ENCODE data around the gene NUP37. TPM values are rescaled to one million over a fixed set of nuclear protein-coding genes. Genes with fewer than 3 reads are reported as not detected.
"Not testable (repeated sequence)": the region's sequence is repeated elsewhere in the genome, so short reads cannot be mapped to it uniquely, and the experiment has no call there.

NUP37 gene, protein sequence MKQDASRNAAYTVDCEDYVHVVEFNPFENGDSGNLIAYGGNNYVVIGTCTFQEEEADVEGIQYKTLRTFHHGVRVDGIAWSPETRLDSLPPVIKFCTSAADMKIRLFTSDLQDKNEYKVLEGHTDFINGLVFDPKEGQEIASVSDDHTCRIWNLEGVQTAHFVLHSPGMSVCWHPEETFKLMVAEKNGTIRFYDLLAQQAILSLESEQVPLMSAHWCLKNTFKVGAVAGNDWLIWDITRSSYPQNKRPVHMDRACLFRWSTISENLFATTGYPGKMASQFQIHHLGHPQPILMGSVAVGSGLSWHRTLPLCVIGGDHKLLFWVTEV
- total RNA-seq (10 to 100 TPM in 8 of 9 donors, 1 to 10 TPM in 1; 7.6 to 26.2 (median 16.1) TPM), polyA plus RNA-seq (10 to 100 TPM in 1 of 2 donors, 1 to 10 TPM in 1; 9.0 to 18.9 TPM)
- long read RNA-seq, donor 1, partial matches to known transcripts, result 0 of 5 reads
- long read RNA-seq, donor 1, other reads (novel, unspliced or antisense), result 1 of 5 reads
- long read RNA-seq, donor 2, transcript NUP37-209 (10 exons, 2,372 nt), result major isoform, 10 of 14 reads
- long read RNA-seq, donor 2, partial matches to known transcripts, result 1 of 14 reads
- long read RNA-seq, donor 2, other reads (novel, unspliced or antisense), result 0 of 14 reads
- long read RNA-seq, donor 3, partial matches to known transcripts, result 0 of 3 reads
- long read RNA-seq, donor 3, other reads (novel, unspliced or antisense), result 0 of 3 reads

DNA sequence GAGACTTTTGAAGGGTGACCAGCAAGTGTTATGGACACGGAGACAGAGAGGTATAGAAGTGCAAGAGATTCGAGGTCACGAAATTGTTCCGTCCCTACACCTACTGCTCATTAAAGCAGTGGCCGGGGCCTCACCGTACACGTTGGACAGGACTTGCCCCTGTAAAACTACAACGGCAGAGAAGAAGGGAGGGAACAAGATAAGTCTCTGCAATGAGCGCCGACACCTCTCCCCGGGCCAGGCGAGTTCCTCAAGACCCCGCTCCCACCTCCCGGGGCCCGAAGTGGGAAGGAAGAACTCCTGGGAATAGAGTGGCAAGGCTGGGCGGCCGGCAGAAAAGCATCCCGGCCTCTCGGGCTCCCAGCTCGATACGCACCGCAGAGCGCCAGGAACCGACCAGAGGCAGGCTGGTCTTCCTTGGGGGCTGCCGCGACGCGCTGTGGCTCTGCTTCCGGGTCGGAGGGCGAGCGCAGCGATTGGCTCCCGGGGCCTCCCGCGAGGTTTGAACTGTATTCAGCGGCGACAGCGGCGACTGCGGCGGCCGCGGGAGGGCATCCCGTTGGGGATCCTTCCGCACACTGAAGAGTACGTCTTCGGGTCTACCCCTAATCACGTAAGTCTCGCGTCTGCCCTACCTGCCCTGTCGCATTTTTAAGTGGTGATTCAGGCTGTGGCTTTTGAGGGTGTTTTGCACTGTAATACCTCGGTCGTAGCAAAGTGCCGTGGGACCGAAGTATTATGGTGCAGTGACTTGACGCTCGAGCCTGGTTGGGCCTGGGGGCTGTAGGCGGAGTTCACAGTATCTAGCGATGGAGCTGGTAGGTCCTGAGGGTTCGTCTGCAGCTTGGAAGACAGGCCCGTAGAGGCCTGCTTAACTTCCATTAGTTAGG is at the start of gene NUP37, which contains the start of gene PARPBP:
NUP37 (minus strand) TSS at position 441 of the 890 bp plus-strand sequence. CDS start 1,596 bp downstream, outside the sequence.
PARPBP (plus strand) TSS at position 510 of the 890 bp plus-strand sequence. CDS start 3,706 bp downstream, outside the sequence.
- no peaks in the 10 kb centered on the region for H3K9me3 ChIP-seq
- TF ChIP-seq, protein P1, sequence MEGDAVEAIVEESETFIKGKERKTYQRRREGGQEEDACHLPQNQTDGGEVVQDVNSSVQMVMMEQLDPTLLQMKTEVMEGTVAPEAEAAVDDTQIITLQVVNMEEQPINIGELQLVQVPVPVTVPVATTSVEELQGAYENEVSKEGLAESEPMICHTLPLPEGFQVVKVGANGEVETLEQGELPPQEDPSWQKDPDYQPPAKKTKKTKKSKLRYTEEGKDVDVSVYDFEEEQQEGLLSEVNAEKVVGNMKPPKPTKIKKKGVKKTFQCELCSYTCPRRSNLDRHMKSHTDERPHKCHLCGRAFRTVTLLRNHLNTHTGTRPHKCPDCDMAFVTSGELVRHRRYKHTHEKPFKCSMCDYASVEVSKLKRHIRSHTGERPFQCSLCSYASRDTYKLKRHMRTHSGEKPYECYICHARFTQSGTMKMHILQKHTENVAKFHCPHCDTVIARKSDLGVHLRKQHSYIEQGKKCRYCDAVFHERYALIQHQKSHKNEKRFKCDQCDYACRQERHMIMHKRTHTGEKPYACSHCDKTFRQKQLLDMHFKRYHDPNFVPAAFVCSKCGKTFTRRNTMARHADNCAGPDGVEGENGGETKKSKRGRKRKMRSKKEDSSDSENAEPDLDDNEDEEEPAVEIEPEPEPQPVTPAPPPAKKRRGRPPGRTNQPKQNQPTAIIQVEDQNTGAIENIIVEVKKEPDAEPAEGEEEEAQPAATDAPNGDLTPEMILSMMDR (IDR thresholded peaks at IDR 0.05), result peak in 3 of 12 donors; percentile 11 to 24 (median 21)
- peak in 1 of 2 donors; percentile 65 for TF ChIP-seq POLR2A (IDR thresholded peaks at IDR 0.05)
- H3K4me1 ChIP-seq, result peaks cover 0 to 19% (median 14%) of the 10 kb centered on the region in 12 donors
- peaks cover 0 to 35% (median 32%) of the 10 kb centered on the region in 9 donors for H3K36me3 ChIP-seq
- H3K27me3 ChIP-seq, result no peaks in the 10 kb centered on the region
- intact Hi-C loops (cut with DNase I), result loop anchor here in 6 of 10 donors (2.0 to 10.0 kb wide), 3 partner anchors 55 to 58 kb away; partner anchors contain the start of gene WASHC3 (in 4 of the 6)
- peak within 1 kb of the TSS; percentile 64 to 90 (median 76) for H3K4me3 ChIP-seq
- DNase-seq, result peak; percentile 90 to 95 (median 91)
- WGBS, 4 donors, result 0% methylated on average over 19 to 62 of the region's 62 CpGs
- peak; percentile 100 for ATAC-seq
- peak within 1 kb of the TSS; percentile 29 to 90 (median 80) for H3K27ac ChIP-seq

DNA sequence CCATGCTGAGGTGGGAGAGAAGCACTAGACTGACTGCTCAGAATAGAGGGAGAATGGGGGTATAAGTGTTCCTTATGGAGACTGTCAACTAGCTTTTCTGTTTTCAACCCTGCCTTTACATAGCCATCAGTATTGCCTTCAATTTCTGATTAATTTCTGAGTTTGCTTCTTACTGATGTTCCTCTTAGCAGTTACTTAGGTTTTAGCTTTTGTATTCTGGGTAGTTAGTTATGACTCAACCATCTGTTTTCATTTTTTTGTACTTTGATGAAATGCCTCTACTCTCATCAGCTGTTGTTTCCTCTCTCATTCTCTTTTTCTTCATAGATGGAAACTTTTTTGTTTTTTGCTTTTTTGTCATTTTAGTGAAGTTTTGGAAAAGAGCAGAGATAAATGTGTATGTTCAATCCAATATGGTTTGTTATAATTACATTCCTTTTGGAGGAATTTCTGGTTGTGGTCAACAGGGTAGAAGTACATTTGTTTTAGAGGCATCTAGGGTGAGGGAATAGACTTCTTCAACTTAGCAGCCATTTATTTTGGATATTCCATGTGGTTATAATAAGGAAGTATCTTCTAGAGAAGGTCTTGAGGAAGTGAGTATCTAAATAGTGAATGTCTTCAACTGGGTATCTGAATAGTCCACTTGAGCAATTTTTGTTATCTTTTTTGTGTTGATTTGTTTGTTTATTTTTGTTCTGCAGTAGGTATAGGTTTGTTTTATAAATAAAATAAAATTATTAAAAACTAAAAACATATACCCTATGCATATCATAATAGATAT is 48.1 kb upstream of the NUP37 start:
- Histone ChIP-seq H3K36me3 (no peaks in the 10 kb centered on the region), H3K27me3 (no peaks in the 10 kb centered on the region), H3K27ac (no peak overlapping the region), H3K4me3 (no peak overlapping the region), H3K4me1 (peaks cover 0 to 10% (median 0%) of the 10 kb centered on the region in 12 donors), H3K9me3 (no peaks in the 10 kb centered on the region)
- DNase-seq, result no peak
- TF ChIP-seq, protein P1 (IDR thresholded peaks at IDR 0.05), result no peak
- no peak for TF ChIP-seq POLR2A (IDR thresholded peaks at IDR 0.05)
- no peak for ATAC-seq
- intact Hi-C loops (cut with DNase I), result loop anchor here in 1 of 10 donors (5.0 kb wide), 1 partner anchor 314 kb away; the partner anchor contains the start of gene IGF1

DNA sequence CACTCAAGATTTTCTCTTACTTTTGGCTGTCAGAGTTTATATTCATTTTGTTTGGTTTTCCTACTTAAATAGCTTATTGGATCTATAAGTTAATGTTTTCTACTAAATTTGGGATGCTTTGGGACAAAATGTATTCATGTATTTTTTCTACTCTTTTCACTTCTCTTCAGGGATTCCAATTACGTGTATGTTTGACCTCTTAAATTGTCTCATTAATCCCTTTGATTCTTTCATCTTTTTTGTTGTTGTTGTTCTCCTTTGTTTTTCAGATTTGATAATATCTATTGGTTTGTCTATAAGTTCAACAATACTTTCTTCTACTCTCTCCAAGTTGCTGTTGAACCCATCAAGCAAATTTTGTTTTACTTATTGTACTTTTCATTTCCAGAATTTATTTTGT is 43.5 kb upstream of the NUP37 start:
- Histone ChIP-seq H3K9me3 (no peaks in the 10 kb centered on the region), H3K4me3 (no peak overlapping the region), H3K36me3 (no peaks in the 10 kb centered on the region), H3K4me1 (no peaks in the 10 kb centered on the region), H3K27me3 (no peaks in the 10 kb centered on the region), H3K27ac (no peak overlapping the region)
- TF ChIP-seq, protein P1 (IDR thresholded peaks at IDR 0.05), result no peak
- no peak for TF ChIP-seq POLR2A (IDR thresholded peaks at IDR 0.05)
- intact Hi-C loops (cut with DNase I), result no loop called here
- DNase-seq (no peak), ATAC-seq (no peak)
- 87 to 98% (median 93%) methylated on average over 1 of the region's 1 CpG for WGBS, 4 donors

DNA sequence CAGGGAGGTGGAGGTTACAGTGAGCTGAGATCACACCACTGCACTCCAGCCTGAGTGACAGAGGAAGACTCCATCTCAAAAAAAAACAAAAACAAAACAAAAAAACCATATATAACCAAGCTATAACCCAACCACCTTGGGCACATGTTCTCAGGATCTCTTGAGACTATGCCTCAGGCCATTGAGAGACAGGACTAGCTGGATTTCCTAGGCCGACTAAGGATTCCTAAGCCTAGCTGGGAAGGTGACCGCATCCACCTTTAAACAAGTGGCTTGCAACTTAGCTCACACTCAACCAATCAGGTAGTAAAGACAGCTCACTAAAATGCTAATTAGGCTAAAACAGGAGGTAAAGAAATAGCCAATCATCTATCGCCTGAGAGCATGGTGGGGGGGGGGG is 35.3 kb upstream of the NUP37 start:
- ATAC-seq; H3K27me3 ChIP-seq; H3K27ac ChIP-seq; intact Hi-C loops (cut with DNase I); H3K9me3 ChIP-seq; H3K36me3 ChIP-seq; H3K4me3 ChIP-seq; DNase-seq; H3K4me1 ChIP-seq: not testable (repeated sequence)
- 96 to 99% (median 98%) methylated on average over 3 of the region's 3 CpGs for WGBS, 4 donors

DNA sequence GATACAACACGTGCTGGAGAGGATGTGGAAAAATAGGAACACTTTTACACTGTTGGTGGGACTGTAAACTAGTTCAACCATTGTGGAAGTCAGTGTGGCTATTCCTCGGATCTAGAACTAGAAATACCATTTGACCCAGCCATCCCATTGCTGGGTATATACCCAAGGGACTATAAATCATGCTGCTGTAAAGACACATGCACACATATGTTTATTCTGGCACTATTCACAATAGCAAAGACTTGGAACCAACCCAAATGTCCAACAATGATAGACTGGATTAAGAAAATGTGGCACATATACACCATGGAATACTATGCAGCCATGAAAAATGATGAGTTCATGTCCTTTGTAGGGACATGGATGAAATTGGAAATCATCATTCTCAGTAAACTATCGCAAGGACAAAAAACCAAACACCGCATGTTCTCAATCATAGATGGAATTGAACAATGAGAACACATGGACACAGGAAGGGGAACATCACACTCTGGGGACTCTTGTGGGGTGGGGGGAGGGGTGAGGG is 27.2 kb upstream of the NUP37 start:
- H3K4me3 ChIP-seq; DNase-seq; H3K9me3 ChIP-seq; ATAC-seq; H3K27ac ChIP-seq; H3K36me3 ChIP-seq; H3K4me1 ChIP-seq; intact Hi-C loops (cut with DNase I); H3K27me3 ChIP-seq: not testable (repeated sequence)
- whole genome bisulfite sequencing, 4 donors, result 87 to 98% (median 92%) methylated on average over 3 to 4 of the region's 4 CpGs
